GM18868 (cell line): Measurements from ENCODE around the gene DCUN1D1.

Experiments used
- ATAC-seq: cut with Tn5 transposase; IDR thresholded peaks from one replicate; pipeline ENCODE4 v1.9.1; 2021; ENCODE audit warnings: mild to moderate bottlenecking, moderate library complexity; ENCODE audit not compliant: unreplicated experiment

The DCUN1D1 gene

DNA sequence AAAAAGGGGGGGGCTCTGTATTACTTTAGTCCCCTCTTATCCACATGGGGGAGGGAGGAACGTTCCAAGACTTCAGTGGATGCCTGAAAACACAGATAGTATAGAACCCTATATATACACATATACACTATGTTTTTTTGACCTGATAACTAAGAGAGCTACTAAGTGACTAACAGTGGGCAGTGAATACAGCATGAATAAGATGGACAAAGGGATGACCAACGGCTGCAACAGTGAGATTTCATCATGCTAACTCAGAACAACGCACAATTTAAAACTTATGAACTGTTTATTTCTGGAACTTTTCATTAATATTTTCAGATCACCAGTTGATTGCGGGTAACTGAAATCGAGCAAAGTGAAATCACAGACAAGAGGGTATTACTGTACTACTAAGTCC is 7.3 kb downstream of the DCUN1D1 start:
- no peak for ATAC-seq

DNA sequence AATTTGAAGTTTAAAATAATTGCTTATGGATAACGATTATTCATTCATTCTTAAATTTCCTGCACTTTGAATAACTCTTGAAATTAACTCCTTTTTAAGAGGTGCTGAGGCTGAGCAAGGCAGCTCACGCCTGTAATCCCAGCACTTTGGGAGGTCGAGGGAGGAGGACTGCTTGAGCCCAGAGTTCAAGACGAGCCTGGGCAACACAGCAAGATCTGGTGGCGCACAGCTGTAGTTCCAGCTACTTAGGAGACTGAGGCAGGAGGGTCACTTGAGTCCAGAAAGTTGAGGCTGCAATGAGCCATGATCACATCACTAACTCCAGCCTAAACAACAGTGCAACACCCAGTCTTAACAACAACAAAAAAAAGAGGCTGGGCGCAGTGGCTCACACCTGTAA is 8.0 kb downstream of the DCUN1D1 start:
- no peak for ATAC-seq

DNA sequence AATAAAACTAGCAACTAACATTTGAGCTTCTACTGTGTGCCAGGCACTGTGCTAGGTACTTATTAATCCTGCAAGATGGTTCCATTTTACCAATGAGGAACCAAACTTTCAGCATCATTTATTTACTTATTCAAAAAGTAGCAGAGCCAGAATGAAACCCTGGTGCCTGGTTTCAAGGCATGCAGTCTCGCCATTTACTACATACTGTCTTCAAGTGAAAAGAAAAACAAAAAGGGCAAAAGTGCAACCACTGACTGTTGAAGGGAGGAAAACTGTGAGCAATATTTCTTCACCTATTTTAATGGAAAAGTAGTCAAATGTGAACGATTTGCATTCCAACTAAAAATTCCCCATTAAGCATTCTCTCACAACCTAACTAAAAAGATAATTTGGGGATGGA is 8.7 kb downstream of the DCUN1D1 start:
- ATAC-seq = no peak

DNA sequence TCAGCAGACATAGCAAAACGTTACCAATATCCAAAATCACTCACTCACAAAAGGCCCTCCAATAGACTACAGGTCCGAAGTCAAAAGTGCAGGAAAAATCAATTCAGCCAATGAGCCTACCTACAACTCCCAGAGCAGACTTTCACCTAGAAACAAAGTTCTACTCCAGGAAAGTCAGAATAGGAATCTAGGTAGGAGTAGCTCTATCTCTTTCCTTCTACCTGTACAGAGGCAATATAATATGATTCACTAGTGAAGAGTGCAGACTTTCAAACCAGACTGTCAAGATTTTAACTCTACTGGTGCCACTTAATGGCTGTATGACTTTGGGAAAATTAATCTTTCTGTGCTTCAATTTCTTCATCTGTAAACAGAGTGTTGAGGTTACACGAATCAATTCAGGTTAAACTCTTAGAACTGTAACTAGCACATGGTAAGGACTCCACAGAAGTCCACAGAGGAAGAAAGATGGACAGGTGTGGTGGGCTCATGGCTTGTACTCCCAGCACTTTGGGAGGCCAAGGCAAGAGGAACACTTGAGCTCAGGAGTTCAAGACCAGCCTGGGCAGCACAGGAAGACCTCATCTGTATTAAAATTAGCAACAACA is 9.4 kb downstream of the DCUN1D1 start:
- ATAC-seq = no peak

DNA sequence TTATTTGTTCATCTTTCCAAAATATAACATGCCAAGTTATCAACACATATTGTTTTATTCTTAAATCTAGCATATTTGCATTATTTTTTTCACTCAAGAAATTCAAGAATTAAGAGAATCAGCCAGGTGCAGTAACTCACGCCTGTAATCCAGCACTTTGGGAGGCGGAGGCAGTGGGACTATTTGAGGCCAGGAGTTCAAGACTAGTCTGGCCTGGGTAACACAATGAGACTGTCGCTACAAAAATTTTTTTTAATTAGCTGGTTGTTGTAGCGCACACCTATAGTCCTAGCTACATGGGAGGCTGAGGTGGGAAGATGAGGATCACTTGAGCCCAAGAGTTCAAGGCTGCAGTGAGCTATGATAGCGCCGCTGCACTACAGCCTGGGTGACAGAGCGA is 10.5 kb downstream of the DCUN1D1 start:
- ATAC-seq = no peak

DNA sequence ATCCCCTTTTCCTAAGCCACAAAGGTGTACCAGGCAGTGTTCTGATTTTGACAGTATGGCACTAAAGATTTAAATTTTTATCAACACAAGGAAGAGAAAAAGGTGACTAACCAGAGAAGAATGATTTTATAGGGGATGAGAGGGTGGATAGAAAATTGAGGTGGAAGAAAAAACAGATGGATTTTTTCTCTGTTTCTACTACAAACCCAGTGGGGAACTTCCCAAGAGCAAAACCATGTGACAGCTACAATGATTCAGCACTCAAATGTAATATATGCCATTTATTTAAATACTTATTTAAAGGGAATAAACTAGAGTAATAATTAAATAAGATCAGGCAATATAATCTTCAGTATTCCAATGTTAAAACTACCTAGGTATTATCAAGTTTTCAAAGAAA is 11.1 kb downstream of the DCUN1D1 start:
- no peak for ATAC-seq

DNA sequence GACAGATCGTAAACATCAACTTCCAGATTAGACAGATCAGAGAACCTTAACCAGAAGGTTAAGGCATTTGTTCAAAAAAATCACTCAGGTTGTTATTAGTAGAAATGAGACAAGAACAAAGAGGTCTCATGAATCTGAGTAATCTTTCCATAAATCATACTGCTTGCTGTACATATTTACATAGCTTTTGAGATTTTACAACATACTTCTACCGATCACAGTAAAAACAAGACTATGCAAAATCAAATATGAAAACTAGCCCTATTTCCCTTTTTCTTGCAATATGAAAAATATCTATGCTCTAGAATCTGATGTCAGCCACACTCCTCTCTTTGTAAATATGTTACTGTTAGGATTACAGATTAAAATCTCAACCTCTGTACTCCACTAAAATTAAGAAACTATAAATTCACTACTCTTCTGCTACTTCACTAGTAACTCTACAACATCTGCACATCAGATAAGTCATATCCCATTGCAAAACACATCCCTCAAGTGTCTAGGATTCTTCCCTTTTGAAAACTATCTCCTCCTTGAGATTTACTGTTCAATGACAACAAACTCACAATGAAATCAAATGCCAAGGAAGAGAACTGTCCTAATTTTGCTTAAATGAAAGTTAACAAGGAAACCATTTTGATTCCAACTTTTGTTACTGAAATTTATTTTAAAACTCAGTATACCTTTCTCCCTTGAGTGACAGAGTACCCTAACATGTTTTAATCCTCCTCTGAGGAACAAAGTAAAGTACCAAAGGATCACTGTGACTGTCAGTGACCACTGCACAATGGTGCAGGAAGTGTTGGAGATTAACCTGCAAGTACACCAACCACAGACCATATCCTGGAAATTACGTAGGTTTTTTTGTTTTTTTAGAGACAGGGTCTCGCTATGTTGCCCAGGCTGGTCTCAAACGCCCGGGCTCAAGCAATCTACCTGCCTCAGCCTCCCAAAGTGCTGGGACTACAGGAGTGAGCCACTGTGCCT is 12.8 kb downstream of the DCUN1D1 start:
- ATAC-seq = peak; percentile 48

DNA sequence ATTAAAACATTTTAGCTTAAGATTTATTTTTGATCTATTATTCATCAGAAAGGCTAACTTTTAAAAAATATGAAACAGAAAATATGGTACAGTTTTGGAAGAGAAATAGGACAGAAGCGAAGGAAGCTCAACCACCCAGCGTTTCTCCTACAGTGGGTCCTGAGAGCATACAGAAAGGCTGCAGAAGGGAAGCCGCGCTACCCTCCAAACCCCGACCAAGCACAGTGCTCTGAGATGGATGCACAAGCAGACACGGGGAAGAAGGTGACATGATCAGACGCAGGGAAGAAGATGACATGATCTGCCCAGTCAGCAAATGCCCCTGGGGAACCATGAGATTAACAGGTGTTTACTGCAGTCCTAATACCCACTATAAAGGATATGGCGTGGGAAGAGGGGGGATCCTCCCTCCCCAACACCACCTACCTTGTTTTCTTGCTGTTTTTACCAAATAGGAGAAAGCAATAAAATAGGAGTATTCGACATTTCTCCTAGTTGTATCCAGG is 14.4 kb downstream of the DCUN1D1 start:
- no peak for ATAC-seq

DNA sequence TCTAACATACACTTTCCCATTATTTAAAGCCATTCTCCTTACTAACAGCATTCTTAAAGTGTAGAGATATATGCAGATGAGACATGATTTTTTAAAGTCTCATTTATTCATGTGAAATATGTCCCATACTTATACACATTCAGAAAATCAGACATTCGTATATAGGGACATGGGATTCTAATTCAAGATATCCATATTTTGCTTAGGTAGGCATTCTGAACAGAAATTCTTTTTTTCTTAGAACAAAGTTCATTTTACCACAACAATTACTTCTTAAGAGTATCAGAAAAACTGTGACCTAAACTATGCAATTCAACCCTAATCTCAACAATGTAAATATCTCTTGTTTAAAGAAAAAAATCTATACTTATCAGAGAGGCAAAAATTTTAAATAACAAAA is 16.2 kb downstream of the DCUN1D1 start:
- ATAC-seq = no peak

DNA sequence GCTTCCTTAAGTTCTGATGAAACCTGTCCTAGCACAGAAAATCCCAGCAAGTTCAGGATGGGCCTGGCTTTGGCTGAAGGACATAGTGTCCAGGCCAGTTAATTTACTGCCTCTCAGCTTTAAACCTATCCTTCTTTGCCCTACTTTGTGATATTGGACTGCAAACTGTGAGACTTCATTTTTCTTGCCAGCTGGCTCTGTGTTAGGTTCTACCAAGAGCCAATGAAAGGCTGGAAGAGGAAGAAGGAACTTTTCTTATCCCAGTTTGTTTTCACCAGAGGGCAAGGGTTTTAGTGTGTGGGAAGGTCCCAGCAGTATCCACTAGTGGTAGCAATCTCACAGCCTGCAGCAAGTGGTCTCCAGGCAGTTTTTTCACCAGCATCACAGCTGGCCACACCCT is 18.2 kb downstream of the DCUN1D1 start:
- no peak for ATAC-seq

DNA sequence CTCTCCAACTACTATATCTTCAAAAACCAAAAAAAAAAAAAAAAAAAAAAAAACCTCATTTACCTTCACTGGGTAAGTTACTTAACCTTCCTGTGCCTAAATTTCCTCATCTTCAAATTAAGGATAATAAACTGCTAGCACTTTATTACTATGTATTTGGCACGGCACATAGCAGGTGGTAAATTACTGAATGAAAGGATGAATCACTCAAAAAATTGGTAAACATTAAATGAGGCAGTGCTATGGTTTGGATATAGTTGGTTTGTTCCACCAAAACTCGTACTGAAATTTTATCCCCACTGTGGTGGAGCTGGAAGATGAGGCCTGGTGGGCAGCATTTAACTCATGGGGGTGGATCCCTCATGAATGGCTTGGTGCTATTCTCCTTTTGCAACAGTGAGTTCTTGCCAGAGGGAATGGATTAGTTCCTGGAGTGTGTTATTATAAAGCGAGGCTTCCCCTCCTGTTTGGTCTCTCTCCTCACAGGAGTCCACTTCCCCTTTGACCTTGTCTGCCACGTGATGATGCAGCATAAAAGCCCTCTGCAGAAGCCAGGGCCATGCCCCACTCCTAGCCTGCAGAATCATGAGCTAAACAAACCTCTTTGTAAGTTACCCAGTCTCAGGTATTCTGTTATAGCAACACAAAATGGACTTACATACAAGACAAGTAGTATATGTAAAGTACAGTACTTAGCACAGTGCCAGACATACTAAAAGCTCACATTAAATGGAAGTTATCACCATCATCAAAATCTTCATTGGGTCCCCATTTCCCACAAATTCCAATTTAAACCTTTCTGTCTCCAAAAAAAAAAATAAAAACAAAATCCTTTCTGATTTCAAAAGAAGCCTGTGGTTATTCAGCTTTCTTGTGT is 20.6 kb downstream of the DCUN1D1 start:
- ATAC-seq = no peak

DNA sequence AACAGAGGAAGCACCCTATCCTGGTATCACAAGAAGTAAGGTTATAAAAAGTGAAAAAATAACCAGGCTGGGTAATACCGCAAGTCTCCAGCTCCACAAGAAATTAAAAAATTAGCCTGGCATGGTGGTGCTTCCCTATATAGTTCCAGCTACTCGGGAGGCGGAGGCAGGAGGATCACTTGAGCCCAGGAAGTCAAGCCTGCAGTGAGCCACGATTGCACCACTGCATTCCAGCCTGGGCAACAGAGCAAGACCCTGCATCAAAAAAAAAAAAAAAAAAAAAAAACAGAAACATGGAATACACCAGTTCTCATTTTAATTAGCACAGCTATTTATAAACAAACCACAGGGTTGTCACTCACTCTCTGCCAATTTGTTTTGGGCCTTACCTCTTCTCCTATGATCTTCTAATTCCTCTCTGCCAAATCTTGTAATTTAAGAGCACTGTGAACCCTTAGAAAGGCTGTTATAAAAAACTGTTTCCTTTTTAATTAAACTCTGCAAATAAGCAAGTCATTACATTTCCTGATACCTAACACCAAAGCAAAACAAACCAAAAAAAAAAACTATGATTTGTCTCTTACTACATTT is 22.6 kb downstream of the DCUN1D1 start:
- ATAC-seq = no peak

DNA sequence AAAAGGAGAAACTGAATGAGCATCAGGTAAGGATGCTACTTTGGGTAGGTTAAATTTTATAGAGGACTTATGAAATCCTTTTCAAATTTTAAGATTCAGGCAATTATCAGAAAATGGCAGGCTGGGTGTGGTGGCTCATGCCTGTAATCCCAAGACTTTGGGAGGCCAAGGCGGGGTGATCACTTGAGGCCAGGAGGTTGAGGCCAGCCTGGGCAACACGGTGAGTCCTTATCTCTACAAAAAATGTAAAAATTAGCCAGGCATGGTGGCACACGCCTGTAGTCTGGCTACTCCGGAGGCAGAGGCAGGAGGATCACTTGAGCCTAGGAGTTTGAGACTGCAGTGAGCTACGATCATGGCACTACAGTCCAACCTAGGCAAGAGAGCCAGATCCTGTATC is 23.1 kb downstream of the DCUN1D1 start:
- no peak for ATAC-seq

DNA sequence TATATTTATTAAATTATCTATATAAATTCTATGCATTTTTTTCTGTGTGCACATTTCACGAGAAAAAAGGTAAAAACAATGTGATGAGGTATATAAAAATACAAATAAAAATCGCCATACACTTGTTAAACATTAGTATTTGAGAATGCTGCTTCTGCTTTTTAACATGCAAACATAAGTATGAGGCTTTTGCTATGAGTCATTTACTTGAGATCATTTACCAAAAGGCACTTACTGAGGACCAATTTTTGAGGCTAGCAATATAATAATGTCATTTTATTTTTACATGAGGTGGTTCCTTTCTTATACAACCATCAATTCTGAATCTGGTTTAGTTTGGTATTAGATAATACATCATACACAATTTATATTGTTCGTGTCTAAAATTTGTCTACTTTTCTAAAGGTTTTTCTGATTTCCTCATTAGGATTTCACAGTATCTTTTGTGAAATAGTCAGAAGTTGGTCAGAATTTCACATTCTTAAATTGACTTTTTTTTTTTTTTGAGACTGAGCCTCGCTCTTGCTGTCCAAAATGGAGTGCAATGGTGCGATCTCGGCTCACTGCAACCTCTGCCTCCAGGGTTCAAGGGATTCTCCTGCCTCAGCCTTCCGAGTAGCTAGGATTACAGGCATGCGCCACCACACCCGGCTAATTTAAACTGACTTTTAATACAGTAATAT is 25.6 kb downstream of the DCUN1D1 start:
- ATAC-seq = peak; percentile 84

DNA sequence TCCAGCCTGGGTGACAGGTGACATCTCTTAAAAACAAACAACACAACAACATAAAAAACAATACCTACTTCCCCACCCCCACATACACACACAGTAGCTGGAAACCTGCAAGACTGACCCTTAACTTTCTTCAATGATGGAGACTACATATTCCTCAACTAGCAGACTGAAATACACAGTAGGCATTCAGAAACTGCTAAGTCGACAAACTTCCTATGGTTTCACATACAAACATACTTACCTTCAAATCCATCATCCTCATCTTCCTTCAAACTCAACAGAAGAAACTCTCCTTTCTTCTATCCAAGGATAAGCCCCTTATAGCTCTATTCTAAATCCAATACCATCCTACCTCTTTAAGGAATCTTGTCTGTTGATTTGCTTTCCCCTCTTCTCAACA is 30.6 kb downstream of the DCUN1D1 start:
- ATAC-seq = no peak

DNA sequence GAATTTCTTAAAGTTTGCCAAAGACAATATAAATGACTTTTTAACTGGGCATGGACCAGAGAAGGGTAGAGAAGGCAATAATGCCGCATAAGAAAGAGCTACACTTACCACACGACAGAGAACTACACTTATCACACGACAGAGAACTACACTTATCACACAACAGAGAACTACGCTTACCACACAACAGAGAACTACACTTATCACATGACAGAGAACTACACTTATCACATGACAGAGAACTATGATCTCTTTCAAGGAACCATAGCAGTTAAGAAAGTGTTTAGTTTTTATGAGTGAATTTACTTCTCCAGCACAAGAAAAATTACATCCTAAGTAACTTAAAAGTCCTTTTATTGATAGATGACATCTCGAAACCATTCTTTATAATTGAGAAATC is 32.0 kb downstream of the DCUN1D1 start:
- ATAC-seq = no peak

DNA sequence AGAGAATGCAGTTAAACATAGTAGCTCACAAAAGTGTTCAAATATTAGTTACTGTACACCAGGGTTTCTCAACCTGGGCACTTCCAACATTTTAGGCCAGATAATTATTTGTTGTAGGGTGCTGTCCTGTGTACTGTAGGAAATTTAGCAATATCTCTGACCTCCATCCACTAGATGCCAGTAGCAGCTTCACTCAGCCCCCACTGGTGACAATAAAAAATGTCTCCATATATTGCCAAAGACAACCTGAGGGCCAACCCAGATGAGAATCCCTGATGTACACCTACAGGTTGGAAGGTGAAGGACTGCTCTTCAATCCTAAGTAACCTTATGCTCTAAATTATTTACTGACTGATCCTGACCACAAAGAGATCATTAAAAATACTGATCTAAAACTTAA is 32.5 kb downstream of the DCUN1D1 start:
- no peak for ATAC-seq

DNA sequence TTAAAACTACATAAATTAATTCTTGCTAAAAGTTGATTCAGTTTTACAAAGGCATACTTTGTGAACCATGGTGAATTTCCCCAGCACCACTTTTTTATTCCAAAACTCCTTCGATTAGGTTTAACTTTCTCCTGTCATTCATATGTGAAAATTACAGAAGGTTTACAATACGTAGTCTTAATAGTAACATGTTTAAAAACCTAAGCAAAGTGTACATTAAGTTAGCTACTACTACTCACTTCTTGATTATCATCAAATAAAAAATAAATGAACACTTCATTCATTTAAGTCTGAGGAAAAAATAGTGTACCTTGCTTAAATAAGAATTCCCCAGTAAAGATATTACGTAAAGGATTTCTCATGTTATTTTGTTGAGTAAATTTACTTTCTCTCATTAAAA is 38.6 kb downstream of the DCUN1D1 start:
- no peak for ATAC-seq

DNA sequence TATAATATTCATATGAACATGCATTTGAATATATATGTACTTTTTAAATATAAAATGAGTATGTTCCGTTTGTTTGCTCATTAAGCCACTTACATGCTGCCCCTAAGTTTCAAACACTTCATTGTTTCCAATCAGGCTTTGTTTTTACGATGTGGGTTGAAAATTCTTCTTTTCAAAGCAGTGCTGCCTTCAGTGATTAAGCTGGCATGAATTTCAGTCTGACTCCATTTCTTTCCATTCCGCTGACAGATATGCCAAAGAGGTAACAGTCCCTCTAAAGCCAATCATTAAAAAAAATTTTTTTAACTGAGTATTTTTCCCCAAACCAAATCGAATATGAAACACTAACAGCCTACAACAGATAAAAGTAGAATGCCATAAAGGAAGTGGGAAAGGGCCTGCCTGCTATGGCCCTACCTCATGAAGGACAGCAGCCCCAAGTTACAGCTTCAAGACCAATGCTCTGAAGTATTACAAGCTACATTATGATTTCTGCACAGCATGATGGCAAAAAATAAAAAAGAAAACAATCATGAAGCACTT is 40.0 kb downstream of the DCUN1D1 start:
- no peak for ATAC-seq
